ENCODE results near the gene MED7.
"Not testable (repeated sequence)": the region's sequence is repeated elsewhere in the genome, so short reads cannot be mapped to it uniquely, and the experiment has no call there.

Gene MED7

GRCh38 chr5:157142317-157143126, at the start of gene MED7:
MED7 (minus strand) TSS chr5:157142865; CDS start chr5:157139431, 3,434 bp downstream.
- DNase-seq (ENCODE audit: low read depth, low spot score): peak; percentile 96

- no peak for DNase-seq (ENCODE audit: low read depth, low spot score)
Measured at GRCh38 chr5:157189223-157189622, 46.6 kb upstream of the MED7 start.

- DNase-seq (ENCODE audit: low read depth, low spot score): no peak
Measured at GRCh38 chr5:157188270-157188669, 45.6 kb upstream of the MED7 start.

- DNase-seq (ENCODE audit: low read depth, low spot score): no peak
Measured at GRCh38 chr5:157187046-157187754, 44.5 kb upstream of the MED7 start.

- no peak for DNase-seq (ENCODE audit: low read depth, low spot score)
Measured at GRCh38 chr5:157186309-157187045, 43.8 kb upstream of the MED7 start.

GRCh38 chr5:157185122-157185521, 42.5 kb upstream of the MED7 start:
- DNase-seq (ENCODE audit: low read depth, low spot score): not testable (repeated sequence)

- DNase-seq (ENCODE audit: low read depth, low spot score): no peak
Measured at GRCh38 chr5:157184117-157184670, 41.5 kb upstream of the MED7 start.

GRCh38 chr5:157182143-157182757, 39.6 kb upstream of the MED7 start:
- no peak for DNase-seq (ENCODE audit: low read depth, low spot score)

- DNase-seq (ENCODE audit: low read depth, low spot score): no peak
Measured at GRCh38 chr5:157180374-157181264, 38.0 kb upstream of the MED7 start, which contains the start of gene ITK. ITK (plus strand) TSS chr5:157180840; CDS start chr5:157180978, 138 bp downstream.

GRCh38 chr5:157178966-157179365, 36.3 kb upstream of the MED7 start:
- DNase-seq (ENCODE audit: low read depth, low spot score): no peak

GRCh38 chr5:157177953-157178352, 35.3 kb upstream of the MED7 start:
- DNase-seq (ENCODE audit: low read depth, low spot score): no peak

- DNase-seq (ENCODE audit: low read depth, low spot score): no peak
Measured at GRCh38 chr5:157175071-157175612, 32.5 kb upstream of the MED7 start.

- no peak for DNase-seq (ENCODE audit: low read depth, low spot score)
Measured at GRCh38 chr5:157172403-157172802, 29.7 kb upstream of the MED7 start.

GRCh38 chr5:157168286-157168685, 25.6 kb upstream of the MED7 start:
- no peak for DNase-seq (ENCODE audit: low read depth, low spot score)

- no peak for DNase-seq (ENCODE audit: low read depth, low spot score)
Measured at GRCh38 chr5:157167214-157167621, 24.6 kb upstream of the MED7 start.

GRCh38 chr5:157166214-157167213, 23.8 kb upstream of the MED7 start, which contains the start of gene GARIN3:
GARIN3 (minus strand) TSS chr5:157166264; CDS start chr5:157166168, 96 bp downstream.
- DNase-seq (ENCODE audit: low read depth, low spot score): no peak

GRCh38 chr5:157165668-157166067, 23.0 kb upstream of the MED7 start:
- no peak for DNase-seq (ENCODE audit: low read depth, low spot score)

GRCh38 chr5:157165261-157165660, 22.6 kb upstream of the MED7 start:
- no peak for DNase-seq (ENCODE audit: low read depth, low spot score)

GRCh38 chr5:157164521-157164920, 21.9 kb upstream of the MED7 start:
- no peak for DNase-seq (ENCODE audit: low read depth, low spot score)

Data from smooth muscle cell of the brain vasculature (primary cell).